Peyer's patch (tissue), 4 donors: ENCODE data around the gene PPP1R37.

ENCODE experiments used
- POLR2A ChIP-seq, 2 donors: fragments of 450-650 bp; IDR thresholded peaks; one replicate each; pipeline ENCODE4 v1.5.1; 2017; ENCODE audit warnings: antibody characterized with exemption in 2 of 2, mild to moderate bottlenecking in 2 of 2, moderate library complexity in 2 of 2
- TF ChIP-seq, protein P1 (sequence below), 6 experiments: fragments of 450-650 bp in 4 of 6; fragments of 200-600 bp in 2 of 6; sonication (generic) in 1 of 6; IDR thresholded peaks; one replicate each; pipeline ENCODE4 v1.5.1; 2017 to 2019; ENCODE audit warnings: antibody characterized with exemption in 6 of 6, mild to moderate bottlenecking in 3 of 6, moderate library complexity in 1 of 6

- TF ChIP-seq, protein P1, sequence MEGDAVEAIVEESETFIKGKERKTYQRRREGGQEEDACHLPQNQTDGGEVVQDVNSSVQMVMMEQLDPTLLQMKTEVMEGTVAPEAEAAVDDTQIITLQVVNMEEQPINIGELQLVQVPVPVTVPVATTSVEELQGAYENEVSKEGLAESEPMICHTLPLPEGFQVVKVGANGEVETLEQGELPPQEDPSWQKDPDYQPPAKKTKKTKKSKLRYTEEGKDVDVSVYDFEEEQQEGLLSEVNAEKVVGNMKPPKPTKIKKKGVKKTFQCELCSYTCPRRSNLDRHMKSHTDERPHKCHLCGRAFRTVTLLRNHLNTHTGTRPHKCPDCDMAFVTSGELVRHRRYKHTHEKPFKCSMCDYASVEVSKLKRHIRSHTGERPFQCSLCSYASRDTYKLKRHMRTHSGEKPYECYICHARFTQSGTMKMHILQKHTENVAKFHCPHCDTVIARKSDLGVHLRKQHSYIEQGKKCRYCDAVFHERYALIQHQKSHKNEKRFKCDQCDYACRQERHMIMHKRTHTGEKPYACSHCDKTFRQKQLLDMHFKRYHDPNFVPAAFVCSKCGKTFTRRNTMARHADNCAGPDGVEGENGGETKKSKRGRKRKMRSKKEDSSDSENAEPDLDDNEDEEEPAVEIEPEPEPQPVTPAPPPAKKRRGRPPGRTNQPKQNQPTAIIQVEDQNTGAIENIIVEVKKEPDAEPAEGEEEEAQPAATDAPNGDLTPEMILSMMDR (IDR thresholded peaks at IDR 0.05): no peak
- TF ChIP-seq POLR2A (IDR thresholded peaks at IDR 0.05): no peak
Observed at GRCh38 chr19:45186509-45187334, 93.7 kb downstream of the PPP1R37 start.
